OCI-M2 (cell line): ENCODE measurements around the gene EIF4EBP3.

Source experiments
- DNase-seq: peaks from one replicate; lab custom pipeline; 2025; ENCODE audit not compliant: unreplicated experiment; lab: John Stamatoyannopoulos, UW

EIF4EBP3 gene

DNA sequence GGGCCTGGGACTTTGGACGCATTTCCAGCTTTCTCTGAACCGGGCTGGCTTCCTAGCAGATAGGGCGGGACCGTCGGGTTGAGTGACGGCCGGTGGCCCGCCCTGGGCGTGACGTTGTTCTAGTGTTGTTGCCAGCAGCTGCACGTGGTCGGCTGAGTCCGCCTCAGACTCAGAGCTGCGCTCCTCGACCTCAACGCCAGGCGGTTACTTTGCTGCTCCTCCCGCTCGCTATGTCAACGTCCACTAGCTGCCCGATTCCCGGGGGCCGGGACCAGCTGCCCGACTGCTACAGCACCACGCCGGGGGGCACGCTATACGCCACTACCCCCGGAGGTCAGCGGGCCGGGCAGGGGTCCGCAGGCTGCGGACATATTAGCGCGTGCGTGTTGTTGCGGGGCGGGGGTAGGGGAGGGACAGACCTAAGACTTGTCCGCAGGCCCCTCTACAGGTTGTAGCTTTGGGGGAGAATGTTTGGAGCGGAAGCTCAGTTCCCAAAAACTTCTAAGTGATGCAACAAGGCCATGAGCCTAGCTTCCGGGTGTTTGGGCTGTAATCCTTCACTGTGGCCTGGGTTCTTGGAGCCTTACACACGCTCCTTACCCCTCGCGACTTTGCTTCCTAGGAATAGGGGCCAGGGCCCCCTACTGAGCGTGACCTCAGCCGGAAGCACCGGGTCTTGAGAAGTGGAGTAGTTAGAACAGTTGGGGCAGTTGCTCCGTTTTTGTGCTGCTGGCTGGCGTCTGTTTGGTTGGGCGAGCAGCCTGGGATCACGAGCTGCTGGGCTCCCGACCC, at the start of gene EIF4EBP3:
Gene EIF4EBP3 (plus strand): TSS at position 155 of the 792 bp plus-strand sequence. CDS start 76 bp downstream, at position 231.
- DNase-seq: no peak

- no peak for DNase-seq
Measured at GRCh38 chr5:140497897-140498296, 49.6 kb upstream of the EIF4EBP3 start.

DNA sequence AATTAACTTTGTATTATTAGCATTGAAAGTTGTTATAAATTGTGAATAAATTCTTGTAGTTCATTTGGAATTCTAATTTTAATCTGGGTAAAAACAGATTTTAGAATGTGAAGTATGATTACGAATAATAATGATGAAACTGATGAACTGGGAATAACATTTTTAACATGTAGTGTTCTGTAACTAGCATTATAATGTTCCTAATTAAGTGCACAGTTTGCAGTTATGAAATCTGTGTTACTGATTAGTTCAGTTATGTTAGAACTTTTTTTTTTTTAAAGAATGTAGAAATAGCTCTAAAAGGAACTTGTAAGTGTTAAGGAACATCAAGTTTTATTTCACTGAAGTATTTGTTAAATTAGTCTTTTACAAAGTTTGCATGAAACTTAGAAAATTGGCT, 48.9 kb upstream of the EIF4EBP3 start:
- no peak for DNase-seq

- DNase-seq: no peak
Measured at GRCh38 chr5:140502834-140503233, 44.6 kb upstream of the EIF4EBP3 start.

DNA sequence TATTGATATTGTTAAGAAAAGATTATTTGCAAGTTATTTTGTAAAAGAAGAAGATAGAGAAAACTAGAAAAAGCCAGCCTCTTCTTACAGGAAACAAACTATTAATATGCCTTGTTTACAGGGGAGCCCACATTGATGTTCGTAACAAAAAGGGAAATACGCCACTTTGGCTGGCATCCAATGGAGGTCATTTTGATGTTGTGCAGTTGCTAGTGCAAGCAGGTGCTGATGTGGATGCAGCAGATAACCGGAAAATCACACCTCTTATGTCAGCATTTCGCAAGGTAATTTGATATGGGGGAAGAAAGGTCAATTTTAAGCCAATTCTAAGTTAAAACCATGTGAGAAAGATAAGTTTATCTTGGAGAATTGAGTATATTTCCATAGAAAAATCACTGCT, 37.6 kb upstream of the EIF4EBP3 start:
- DNase-seq: no peak

- DNase-seq: no peak
Measured at GRCh38 chr5:140513124-140513523, 34.3 kb upstream of the EIF4EBP3 start.

GRCh38 chr5:140524003-140524402, 23.5 kb upstream of the EIF4EBP3 start:
- DNase-seq: no peak

DNA sequence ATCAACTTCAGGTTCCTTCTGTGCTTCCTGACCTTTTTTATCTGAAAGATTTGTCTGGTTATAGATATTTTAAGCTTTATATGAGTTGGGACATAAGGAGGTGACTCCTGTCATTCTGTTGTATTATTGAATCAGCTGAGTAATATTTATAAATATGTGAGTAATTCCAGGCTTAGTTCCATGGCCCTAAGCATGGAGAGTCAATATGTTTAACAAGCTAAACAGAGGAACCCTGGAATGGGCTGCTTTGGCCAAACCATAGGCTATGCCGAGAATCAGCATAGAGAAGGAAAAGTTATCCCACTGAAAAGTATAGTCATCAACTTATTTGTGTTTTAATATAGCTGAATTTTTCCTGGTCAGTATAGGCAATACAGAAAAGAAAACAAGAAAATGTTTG, 7.2 kb upstream of the EIF4EBP3 start:
- DNase-seq: no peak

GRCh38 chr5:140542972-140543371, 4.5 kb upstream of the EIF4EBP3 start:
- no peak for DNase-seq

DNA sequence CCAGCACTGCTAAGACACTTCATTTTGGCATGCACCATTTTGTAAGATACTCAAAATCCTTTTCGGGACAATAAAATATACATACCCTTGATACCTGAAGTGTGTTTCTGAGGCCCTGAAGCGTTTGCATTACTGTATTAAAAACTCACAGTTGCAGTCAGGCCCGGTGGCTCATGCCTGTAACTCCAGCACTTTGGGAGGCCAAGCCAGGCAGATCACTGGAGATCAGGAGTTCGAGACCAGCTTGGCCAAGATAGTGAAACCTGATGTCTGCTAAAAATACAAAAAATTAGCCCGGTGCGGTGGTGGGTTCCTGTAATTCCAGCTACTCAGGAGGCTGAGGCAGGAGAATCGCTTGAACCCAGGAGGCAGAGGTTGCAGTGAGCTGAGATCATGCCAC, 2.5 kb upstream of the EIF4EBP3 start:
- no peak for DNase-seq

- no peak for DNase-seq
Measured at GRCh38 chr5:140545606-140546005, 1.9 kb upstream of the EIF4EBP3 start.

DNA sequence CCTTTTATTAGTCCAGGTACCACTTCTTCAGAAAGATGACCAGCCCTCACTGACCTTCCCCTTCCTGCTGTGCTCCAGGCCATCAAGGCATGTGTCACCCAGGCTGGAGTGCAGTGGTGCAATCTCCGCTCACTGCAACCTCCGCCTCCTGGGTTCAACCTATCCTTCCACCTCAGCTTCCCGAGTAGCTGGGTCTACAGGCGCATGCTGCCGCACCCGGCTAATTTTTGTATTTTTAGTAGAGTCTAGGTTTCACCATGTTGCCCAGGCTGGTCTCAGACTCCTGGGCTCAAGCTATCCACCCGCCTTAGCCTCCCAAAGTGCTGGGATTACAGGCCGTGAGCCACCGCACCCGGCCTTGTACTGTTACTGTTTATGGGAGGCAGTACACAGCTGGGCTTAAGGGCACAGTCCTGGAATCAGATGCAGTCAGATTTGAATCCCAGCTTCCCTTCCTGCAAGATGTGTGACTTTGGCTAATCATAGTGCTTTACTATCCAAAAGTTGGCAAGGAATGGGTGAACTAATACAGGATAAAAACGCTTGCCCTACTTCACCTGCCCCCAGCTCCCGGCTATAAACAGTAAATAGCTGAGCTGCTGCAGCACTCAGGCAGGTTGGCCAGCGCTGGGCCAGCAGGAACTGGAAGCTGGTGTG, 483 bp upstream of the EIF4EBP3 start:
- no peak for DNase-seq

GRCh38 chr5:140548300-140548688, 832 bp downstream of the EIF4EBP3 start:
- DNase-seq: no peak

GRCh38 chr5:140548791-140549190, 1.3 kb downstream of the EIF4EBP3 start:
- no peak for DNase-seq

DNA sequence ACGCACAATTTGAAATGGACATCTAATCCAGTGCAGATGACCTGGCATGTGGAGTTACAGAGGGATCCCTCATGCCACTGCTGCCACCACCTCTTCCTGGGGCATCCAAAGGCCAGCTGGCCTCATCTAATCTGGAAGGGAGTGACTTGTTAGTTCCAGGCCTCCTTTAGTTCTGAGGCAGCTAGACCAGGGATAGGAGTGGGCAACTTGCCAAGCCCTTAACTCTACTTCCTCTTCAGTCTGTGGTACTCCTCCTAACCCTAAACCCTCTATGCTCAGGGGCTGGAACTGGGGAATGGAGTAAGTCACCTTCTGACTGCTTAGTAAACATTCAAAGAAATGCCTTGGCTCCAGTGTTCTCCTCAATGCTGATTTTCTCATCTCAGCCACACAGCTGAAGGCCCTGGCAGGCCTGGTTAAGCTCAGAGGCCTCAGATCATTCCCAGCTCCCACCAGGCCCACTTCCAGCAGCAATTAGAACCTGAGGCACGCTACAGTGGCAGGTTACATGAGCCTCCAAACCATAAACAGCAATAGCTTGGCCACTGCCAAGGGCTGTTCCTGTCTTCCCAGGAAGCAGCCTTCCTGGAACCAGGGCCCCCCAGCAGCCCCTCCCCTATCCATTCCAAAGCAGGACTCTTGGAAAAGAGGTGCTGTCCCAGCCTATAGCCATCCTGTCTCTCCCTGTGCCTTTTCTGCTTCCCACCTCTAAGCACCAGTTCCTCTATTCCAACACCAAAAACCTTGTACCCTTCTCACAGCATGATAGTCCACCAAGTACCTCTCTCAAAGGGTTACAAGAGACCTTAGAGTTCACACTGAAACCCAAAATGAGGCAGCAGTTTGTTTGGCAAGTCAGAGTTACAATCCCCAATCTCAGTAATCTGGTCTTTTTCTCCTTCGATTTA, 2.0 kb downstream of the EIF4EBP3 start:
- DNase-seq: no peak

GRCh38 chr5:140550147-140551079, 3.0 kb downstream of the EIF4EBP3 start:
- DNase-seq: no peak

- no peak for DNase-seq
Measured at GRCh38 chr5:140551872-140552271, 4.4 kb downstream of the EIF4EBP3 start.

DNA sequence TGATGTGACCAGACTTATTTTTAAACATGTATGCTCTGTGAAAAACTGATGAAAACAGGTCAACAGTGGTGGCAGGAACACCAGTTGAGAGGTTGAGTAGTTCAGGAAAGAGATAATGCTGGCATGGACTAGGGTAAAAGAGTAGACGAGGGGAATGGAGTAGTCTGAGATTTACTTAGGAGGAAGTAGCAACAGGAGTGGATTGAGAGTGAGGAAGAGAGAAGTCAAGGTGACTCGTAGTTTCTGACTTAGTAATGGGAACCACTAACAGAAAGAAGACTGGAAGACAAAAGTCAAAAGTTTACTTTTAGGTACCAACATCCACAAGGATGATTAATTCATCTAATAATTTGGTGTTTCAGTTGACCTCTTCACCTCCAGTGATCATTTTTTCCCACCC, 6.2 kb downstream of the EIF4EBP3 start:
- no peak for DNase-seq

DNA sequence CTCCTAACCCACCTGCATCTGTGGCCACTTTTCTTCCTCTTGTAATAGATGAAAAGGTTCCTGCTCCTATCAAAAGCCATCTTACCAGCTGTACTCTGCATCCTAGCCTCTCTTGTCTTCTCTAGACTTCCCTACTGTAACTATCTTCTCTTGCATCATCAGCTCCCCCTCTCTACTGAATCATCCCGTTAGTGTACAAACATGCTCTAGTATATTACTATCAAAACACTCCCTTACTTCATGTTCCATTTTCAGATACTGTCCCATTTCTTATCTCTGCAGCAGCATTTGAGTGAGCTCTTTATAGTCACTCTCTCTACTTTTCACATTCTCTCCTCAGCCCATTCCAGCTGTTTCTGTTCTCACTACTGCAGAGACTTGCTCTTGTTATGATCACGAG, 7.0 kb downstream of the EIF4EBP3 start:
- no peak for DNase-seq

DNA sequence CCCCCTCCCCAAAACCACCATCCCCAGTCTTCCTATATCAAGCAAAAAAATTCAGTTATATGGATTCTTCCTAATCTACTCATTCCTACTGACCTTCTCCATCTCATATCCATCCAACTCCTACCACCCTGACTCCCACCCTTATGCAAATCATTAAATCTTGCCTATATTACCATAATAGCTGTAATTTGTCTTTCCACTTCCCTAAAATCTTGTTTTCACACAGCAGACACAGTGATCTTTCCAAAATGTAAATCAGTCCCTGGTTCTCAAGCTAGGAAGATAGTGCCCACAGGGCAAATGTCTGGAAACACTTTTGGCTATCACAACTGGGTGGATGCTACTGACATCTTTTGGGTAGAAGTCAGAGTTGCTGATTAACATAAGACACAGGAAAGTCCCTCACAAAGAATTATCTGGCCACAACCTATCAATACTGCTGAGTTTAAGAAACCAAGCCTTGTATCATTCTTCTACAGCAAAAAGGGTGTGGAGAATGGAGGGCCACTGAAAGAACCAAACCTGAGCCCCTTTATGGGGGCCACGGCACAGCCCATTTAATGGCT, 8.4 kb downstream of the EIF4EBP3 start:
- no peak for DNase-seq
